Anterior cingulate cortex (tissue), 58 donors: ENCODE results near the gene CCDC92.

Experiments used
- DNase-seq, 58 donors: peaks; one replicate each; lab custom pipeline; 2025; lab: John Stamatoyannopoulos, UW

Gene CCDC92

GRCh38 chr12:123972457-123973401 is at the start of gene CCDC92, which contains the start of gene ZNF664:
Gene CCDC92, minus strand, starts transcription at chr12:123972831. Its CDS starts 28,526 bp downstream, at chr12:123944305.
Gene ZNF664, plus strand, starts transcription at chr12:123973215. Its CDS starts 38,930 bp downstream, at chr12:124012145.
- peak in 57 of 58 donors; percentile 33 to 93 (median 85) for DNase-seq

DNA sequence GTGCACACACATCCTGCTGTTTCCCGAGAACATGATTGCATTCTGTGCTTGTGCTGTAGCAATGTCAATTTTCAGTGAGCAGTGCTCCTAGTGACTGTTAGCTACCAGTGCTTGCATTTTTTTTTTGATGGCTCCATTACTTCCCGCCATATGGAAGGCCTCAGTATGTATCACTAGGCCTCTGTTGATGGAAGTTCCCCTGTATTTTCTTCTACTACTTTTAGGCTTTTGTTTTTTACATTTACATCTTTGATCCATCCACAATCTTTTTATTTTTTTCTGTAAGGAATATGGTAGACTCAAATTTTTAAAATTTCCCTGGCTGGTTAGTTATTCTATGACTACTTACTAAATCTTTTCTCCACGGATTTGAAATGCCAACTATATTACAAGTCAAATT is 49.5 kb upstream of the CCDC92 start:
- no peak for DNase-seq

DNA sequence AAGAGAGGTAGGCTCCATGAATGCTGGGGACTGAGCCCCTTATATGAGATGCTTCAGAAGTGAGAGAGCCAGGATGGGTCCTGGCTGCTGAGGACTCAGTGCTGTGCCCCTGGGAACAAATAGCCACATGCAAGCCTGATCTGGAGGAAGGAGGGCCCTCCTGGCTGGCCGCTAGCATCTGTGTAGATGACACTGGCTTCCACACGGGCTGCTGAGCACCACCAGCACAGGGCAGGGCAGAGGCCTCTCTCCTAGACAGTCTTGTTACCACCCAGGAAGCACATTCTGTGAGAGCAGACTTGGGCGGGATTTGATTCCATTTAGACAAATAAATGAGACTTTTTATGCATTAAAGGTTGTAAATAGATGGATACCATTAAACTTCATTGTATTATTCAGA is 48.4 kb upstream of the CCDC92 start:
- no peak for DNase-seq

DNA sequence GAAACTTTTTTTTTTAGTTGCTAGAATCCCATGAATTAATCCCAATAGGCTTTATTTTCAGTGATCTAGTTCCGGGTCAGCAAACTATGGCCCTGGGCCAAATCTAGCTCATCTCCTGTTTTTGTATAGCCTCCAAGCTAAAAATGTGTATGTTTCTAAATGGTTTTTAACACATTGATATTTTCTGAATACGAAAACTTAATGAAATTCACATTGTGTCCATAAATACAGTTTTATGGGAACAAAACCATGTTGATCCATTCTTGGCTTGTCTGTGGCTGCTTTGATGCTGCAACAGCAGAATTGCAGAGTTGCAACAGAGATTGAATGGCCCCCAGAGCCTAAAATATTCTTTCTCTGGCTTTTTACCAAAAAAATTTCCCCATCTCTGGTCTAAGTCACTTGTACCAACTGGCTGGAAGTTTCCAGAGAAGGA is 47.9 kb upstream of the CCDC92 start:
- DNase-seq: no peak

DNA sequence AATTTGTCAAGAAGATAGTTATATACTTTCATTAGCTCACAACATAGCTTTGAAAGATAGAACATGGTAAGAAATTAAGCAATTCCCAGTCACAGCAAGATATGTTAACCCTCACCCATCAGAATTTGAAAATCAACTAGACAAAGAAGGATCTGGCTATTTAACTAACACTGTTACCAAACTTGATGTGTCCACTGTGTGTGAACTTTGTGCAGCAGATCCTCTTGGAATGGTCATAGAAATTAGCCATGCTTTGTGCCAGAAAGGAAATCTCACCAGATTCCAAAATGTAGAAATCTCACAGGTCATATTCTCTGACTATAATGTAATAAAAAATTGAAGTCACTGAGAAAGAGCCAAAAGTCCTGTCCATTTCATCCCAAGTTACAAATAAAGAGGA is 46.5 kb upstream of the CCDC92 start:
- DNase-seq: no peak

DNA sequence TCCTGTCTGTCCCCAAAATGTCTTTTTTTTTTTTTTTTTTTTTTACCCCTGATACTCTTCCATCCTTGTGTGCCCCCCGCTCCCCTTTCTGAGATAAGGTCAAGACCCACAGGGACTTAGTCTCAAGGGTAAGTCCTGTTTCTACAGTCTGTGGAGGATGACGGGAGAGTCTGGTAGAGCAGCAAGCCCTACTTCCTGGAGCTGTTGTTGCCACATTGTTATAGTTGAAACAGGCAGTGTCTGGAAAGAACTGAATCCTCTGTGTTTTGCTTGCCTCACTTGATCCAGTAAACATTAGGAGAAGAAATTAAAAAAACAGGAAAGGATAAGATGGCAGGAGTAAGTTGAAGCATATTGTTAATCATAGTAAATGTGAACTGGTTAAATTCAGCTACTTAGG is 45.9 kb upstream of the CCDC92 start:
- no peak for DNase-seq

- DNase-seq: no peak
These were observed 44.4 kb upstream of the CCDC92 start for GRCh38 chr12:124017064-124017463.

DNA sequence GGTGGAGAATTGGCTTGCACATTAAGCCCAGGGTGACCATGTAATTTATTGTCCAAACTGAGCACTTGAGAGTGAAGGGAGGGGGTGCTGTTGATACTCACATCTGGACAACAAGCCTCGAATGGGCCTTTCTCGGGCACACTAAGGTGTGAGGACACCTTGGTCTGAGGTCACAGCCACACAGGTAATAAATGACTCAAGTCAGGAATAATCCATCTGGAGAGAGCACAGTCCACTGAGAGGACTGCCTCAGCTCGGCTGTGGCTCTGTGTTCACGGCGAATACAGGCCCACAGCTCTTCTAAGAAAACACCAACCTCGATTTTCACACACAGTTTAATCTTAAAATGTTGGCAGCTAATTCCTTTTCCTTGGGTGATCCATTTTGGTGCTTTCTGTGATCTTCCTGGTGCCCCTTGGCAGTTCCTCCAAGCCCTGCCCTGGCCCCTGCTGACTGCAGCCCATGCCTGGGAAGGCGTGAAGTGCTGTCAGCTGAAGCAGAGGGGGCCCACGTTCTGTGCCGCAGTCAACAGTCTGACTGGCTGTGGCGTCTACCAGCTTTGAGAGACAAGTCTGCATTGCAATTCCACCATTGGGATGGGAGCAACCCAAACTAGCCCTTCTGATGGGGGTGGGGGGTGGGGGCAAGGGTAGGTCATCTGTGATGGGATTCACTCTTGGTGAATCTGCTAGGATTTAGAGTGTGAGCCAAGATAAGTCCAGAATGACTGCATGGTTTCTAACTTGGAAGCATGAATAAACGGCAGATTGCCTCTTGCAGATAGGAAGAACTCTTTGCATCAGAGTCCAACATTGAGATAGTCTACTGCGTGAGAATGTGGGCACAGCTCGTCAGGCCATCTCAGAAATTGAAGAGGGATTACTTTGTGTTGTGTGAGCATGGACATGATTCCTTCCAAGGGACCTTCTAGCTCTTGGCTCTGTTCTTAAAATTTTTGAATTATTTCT is 43.1 kb upstream of the CCDC92 start:
- no peak for DNase-seq

DNA sequence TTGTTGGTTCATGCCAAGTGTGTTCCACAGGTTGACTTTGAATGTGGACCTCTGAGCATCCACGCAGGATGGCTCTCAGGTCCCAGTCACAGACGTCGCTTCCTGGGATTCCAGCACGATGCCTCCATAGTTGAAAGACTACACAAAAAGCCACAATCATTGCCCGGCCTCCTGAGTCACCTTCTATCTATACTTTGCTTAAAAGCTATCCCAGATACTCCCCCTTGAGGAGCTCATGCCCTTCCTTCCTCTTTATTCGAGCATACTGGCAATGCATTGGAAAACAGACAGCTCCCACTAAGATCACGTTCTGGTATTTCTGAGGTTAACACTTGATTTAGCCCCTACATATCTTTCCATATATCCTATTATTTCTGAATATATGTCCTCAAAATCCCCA is 40.4 kb upstream of the CCDC92 start:
- DNase-seq: no peak

DNA sequence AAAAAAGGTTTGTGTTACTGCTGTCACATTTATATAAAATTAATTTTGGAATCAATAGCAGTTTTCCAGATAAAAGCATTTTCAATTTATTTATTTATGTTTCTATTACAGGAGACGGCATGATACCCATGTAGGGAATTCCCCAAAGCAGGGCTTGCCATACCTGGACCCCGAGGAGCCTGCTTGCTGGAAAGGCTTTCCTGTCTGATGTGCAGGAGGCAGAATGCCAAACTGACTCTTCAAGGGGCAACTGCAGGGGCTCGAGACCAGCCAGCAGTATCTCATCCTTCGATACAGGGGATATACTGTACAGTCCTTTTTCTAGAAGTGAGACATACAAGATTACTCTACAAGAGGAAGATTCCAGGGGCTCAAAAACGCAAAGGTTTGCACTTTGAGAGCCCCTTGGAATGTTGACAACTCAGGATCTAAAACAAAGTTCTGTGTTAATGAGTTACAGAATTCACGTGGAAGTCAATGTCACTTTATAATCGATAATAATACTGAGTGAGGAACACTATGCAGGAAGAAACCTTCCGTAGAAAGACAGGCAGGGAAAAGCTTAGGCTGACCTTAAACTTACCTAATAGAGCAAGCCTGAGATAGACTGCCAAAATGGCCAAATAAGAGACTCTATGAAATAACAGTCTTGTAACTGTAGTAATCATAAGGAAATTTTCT is 38.9 kb upstream of the CCDC92 start:
- DNase-seq: no peak

DNA sequence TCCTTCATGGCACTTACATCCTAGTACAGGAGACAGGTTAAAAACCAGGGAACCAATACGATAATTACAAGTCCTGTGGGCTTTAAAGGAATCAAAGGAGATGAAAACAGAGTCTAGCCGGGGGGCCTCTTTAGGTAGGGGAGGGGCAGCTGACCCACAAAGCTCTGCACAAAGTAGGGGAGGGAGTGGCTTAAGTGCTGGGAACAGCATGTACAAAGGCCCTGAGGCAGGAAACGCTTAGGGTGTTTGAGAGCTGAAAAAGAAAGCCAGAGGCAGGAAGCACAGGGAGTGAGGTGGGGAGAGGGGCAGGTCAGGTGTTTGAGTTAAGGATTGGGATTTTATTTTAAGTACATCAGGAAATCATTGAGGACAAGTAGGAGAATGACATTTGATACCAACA is 38.1 kb upstream of the CCDC92 start:
- DNase-seq: no peak

- DNase-seq: no peak
These were observed 37.1 kb upstream of the CCDC92 start for GRCh38 chr12:124009781-124010180.

- DNase-seq: peak in 2 of 58 donors; percentile 23 to 32
These were observed 36.0 kb upstream of the CCDC92 start for GRCh38 chr12:124008595-124008994.

DNA sequence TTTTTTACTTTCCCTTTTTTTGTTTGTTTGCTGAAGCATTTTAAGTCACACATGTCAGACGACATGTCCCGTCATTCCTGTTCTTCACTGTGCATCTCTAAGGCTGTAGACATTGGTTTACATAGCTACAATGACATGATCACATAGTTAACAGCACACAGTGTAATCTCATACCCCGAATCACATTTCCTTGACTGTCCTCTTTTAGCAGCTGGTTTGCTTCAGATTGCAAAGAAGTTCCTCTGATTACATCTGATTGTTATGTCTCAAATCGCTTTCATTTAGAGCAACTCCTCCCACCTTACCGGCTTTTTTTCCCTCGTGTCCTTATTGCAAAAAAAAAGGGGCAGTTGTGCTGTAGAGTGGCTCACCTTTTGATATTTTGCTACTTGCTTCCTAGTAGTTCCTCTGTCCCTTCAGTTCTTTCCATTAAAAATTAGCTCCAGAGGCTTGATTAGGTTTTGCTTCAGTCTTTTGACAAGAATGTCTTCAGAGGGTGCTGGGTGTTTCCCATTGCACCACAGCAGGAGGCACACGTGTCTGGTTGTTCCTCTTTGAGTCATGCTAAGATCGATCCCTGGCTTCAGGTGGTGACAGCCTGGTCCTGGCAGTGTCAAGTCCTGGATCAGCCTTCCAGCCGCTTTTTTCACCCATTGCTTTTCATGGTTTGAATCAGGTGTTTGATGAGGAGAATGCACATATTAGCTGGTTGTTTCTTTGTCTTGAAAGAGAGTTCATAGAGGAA is 35.4 kb upstream of the CCDC92 start:
- no peak for DNase-seq

- DNase-seq: no peak
These were observed 34.4 kb upstream of the CCDC92 start for GRCh38 chr12:124006846-124007713.

- no peak for DNase-seq
These were observed 33.6 kb upstream of the CCDC92 start for GRCh38 chr12:124006085-124006845.

GRCh38 chr12:124004233-124004875 is 31.7 kb upstream of the CCDC92 start:
- DNase-seq: no peak
